Upper lobe of left lung (tissue), 4 donors: ENCODE data around the gene WIPF1.

ENCODE experiments used
- EP300 ChIP-seq, 4 donors: sonication (generic); formaldehyde crosslinking; IDR thresholded peaks; one replicate each; pipeline ENCODE4 v1.5.1; 2017; ENCODE audit warnings: antibody characterized with exemption in 4 of 4, control low read depth in 2 of 4
- TF ChIP-seq, protein P1 (sequence below), 6 experiments: fragments of 450-650 bp in 4 of 6; fragments of 200-600 bp in 2 of 6; sonication (generic) in 2 of 6; IDR thresholded peaks; one replicate each; pipeline ENCODE4 v1.5.1; 2016 to 2019; ENCODE audit warnings: antibody characterized with exemption in 6 of 6

DNA sequence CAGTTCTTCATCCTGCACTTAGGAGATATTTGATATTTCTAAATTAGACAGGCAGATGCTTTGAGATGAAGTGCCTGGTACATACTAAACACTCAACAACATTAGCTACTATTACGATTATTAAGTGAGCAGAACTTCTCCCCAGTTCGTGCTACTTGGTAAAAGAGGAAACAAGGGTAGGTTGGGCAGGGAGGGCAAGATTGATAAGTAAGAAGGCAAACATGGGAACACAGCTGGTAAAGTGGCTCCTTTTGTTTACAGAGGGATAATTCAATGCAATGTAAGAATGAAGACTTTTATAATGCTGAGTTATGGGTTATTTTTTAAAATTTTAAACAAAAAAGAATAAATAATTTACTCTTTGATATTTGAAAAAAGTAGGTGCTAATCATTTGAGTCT is 15.9 kb upstream of the WIPF1 start:
- TF ChIP-seq, protein P1, sequence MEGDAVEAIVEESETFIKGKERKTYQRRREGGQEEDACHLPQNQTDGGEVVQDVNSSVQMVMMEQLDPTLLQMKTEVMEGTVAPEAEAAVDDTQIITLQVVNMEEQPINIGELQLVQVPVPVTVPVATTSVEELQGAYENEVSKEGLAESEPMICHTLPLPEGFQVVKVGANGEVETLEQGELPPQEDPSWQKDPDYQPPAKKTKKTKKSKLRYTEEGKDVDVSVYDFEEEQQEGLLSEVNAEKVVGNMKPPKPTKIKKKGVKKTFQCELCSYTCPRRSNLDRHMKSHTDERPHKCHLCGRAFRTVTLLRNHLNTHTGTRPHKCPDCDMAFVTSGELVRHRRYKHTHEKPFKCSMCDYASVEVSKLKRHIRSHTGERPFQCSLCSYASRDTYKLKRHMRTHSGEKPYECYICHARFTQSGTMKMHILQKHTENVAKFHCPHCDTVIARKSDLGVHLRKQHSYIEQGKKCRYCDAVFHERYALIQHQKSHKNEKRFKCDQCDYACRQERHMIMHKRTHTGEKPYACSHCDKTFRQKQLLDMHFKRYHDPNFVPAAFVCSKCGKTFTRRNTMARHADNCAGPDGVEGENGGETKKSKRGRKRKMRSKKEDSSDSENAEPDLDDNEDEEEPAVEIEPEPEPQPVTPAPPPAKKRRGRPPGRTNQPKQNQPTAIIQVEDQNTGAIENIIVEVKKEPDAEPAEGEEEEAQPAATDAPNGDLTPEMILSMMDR (IDR thresholded peaks at IDR 0.05) = no peak
- TF ChIP-seq EP300 (IDR thresholded peaks at IDR 0.05) = no peak
